ENCODE data around the gene IFI35. TPM values are rescaled to one million over a fixed set of nuclear protein-coding genes. Genes with fewer than 3 reads are reported as not detected.

Gene IFI35
- total RNA-seq, 4 donors from 2014 or later: 21.2 to 36.1 (median 28.8) TPM

GRCh38 chr17:43056051-43056450, 49.5 kb downstream of the IFI35 start:
- TF ChIP-seq POLR2AphosphoS5 (IDR thresholded peaks at IDR 0.05) (no peak), CTCF (IDR thresholded peaks at IDR 0.05) (no peak), EP300 (IDR thresholded peaks at IDR 0.05) (no peak), POLR2A (IDR thresholded peaks at IDR 0.05; ENCODE audit: low read depth) (no peak)
- 98% methylated on average over 7 of the region's 7 CpGs for WGBS

GRCh38 chr17:43062984-43063638, 56.5 kb downstream of the IFI35 start:
- WGBS: 90% methylated on average over 10 of the region's 10 CpGs
- peaks cover 0 to 3% (median 0%) of the 10 kb centered on the region in 4 donors for H3K36me3 ChIP-seq
- H3K27ac ChIP-seq (replicated peaks in 1 of 4): no peak overlapping the region
- intact Hi-C loops (cut with DNase I): no loop called here
- H3K4me3 ChIP-seq: no peak overlapping the region
- no peaks in the 10 kb centered on the region for H3K27me3 ChIP-seq
- H3K9me3 ChIP-seq: no peaks in the 10 kb centered on the region
- H3K4me1 ChIP-seq: no peaks in the 10 kb centered on the region
- TF ChIP-seq POLR2AphosphoS5 (IDR thresholded peaks at IDR 0.05) (no peak), EP300 (IDR thresholded peaks at IDR 0.05) (no peak), CTCF (IDR thresholded peaks at IDR 0.05) (no peak), POLR2A (IDR thresholded peaks at IDR 0.05; ENCODE audit: low read depth) (no peak)
- no peak for DNase-seq (ENCODE audit: extremely low spot score)

More at GRCh38 chr17:43056051-43056450, 49.5 kb downstream of the IFI35 start:
- Histone ChIP-seq H3K27me3 (no peaks in the 10 kb centered on the region), H3K36me3 (peaks cover 0 to 43% (median 13%) of the 10 kb centered on the region in 4 donors), H3K4me1 (no peaks in the 10 kb centered on the region), H3K4me3 (no peak overlapping the region), H3K27ac (replicated peaks in 1 of 4) (no peak overlapping the region), H3K9me3 (no peaks in the 10 kb centered on the region)
- no peak for DNase-seq (ENCODE audit: extremely low spot score)
- intact Hi-C loops (cut with DNase I): no loop called here

Small RNA genes within 50 kb of the gene (small RNA-seq; reads per million reads assigned to genes)
- 0 reads per million in 3 donors for gene AARSD1

Other genes with a start within 250 kb of the IFI35 start
- gene RAMP2, start 245.6 kb upstream of the IFI35 start, total RNA-seq: 10 to 100 TPM; 19.5 to 45.2 (median 34.2) TPM
- 10 to 100 TPM; 34.5 to 43.9 (median 38.0) TPM for gene VPS25, start 233.3 kb upstream of the IFI35 start, total RNA-seq
- gene WNK4, start 226.2 kb upstream of the IFI35 start, total RNA-seq: 1 to 10 TPM in 3 of 4 donors, under 1 TPM in 1; 0.50 to 2.9 (median 2.1) TPM
- 10 to 100 TPM; 65.9 to 74.6 (median 68.3) TPM for gene COA3, start 208.1 kb upstream of the IFI35 start, total RNA-seq
- 1 to 10 TPM in 1 of 4 donors, under 1 TPM in 2, not detected in 1; 0.50 to 3.9 (median 0.57) TPM for gene CNTD1, start 207.9 kb upstream of the IFI35 start, total RNA-seq
- 100 to 1,000 TPM; 165 to 293 (median 237) TPM for gene BECN1, start 182.5 kb upstream of the IFI35 start, total RNA-seq
- gene PSME3, start 173.4 kb upstream of the IFI35 start, total RNA-seq: 10 to 100 TPM; 68.9 to 91.5 (median 77.2) TPM
- gene AOC2, start 162.2 kb upstream of the IFI35 start, total RNA-seq: 1 to 10 TPM in 3 of 4 donors, under 1 TPM in 1; 0.66 to 2.0 (median 1.4) TPM
- 100 to 1,000 TPM in 3 of 4 donors, 10 to 100 TPM in 1; 89.0 to 242 (median 118) TPM for gene AOC3, start 155.6 kb upstream of the IFI35 start, total RNA-seq
- under 1 TPM in 1 of 4 donors, not detected in 3; 0.06 TPM for gene G6PC1, start 106.0 kb upstream of the IFI35 start, total RNA-seq
- 10 to 100 TPM; 21.9 to 35.7 (median 26.8) TPM for gene AARSD1, start 42.3 kb upstream of the IFI35 start, total RNA-seq
- 10 to 100 TPM in 3 of 4 donors, 1 to 10 TPM in 1; 7.8 to 18.3 (median 13.1) TPM for gene PTGES3L, start 26.7 kb upstream of the IFI35 start, total RNA-seq
- gene RUNDC1, start 26.2 kb upstream of the IFI35 start, total RNA-seq: 10 to 100 TPM; 13.3 to 19.1 (median 16.5) TPM
- 1,000 to 10,000 TPM; 1,126 to 2,755 (median 1,417) TPM for gene RPL27, start 8.4 kb upstream of the IFI35 start, total RNA-seq
- gene VAT1, start 15.6 kb downstream of the IFI35 start, total RNA-seq: 100 to 1,000 TPM; 106 to 190 (median 139) TPM
- gene RND2, start 18.4 kb downstream of the IFI35 start, total RNA-seq: 1 to 10 TPM; 2.7 to 3.2 (median 2.8) TPM
- gene BRCA1, start 118.6 kb downstream of the IFI35 start, total RNA-seq: 1 to 10 TPM; 3.1 to 7.6 (median 4.7) TPM
- 100 to 1,000 TPM in 3 of 4 donors, 10 to 100 TPM in 1; 83.3 to 156 (median 104) TPM for gene NBR1, start 164.4 kb downstream of the IFI35 start, total RNA-seq
- gene TMEM106A, start 205.1 kb downstream of the IFI35 start, total RNA-seq: 1 to 10 TPM; 3.3 to 6.2 (median 3.7) TPM
- gene CCDC200, start 221.8 kb downstream of the IFI35 start, total RNA-seq: not detected
- not detected for gene RNU2-1, start 227.2 kb downstream of the IFI35 start, total RNA-seq

Measured in esophagus muscularis mucosa (tissue), 4 donors.